Epithelial cell of prostate (primary cell): Measurements from ENCODE around the gene CDH5.
A peak's percentile ranks its signal among the peaks of the same experiment; 100 is the strongest.

Experiments
- DNase-seq: peaks from one replicate; pipeline ENCODE4 v3.0.0-alpha.2; 2011; ENCODE audit warnings: low read depth, low spot score
- H3K27ac ChIP-seq: fragments of 450-650 bp; 2 replicates; pipeline ENCODE4 v1.5.1; 2017; ENCODE audit warnings: mild to moderate bottlenecking

The CDH5 gene

DNA sequence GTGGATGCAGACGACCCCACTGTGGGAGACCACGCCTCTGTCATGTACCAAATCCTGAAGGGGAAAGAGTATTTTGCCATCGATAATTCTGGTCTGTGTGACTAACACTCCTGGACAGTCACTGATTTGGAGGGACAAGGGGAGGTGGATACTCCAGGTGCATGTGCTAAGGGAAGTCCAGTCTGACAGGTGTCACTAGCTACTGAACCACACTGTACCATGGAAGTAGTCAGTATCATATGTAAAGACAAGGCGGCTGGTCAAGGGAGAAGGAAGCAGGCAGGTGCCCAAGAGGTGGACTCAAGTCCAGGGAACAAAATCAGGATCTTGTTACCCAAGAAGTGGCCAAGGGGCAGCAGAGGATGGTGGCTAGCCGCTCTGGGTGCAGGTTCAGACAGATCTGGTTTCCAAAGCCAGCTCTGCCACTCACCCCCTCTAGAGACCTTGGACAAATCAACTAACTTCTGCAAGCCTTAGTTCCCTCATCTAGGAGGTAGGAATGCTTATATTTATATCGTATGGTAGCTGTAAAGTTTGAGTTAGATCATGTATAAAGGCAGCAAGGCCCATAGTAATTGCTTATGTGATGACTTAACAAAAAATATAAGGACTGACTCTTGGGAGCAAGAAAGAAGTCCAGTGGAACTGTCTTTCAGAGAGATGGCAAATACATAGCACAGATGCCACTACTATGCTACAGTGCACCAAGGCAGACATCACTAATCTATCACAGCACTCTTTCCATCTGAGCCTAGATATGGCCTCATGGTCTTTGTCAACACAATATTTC, 22.1 kb downstream of the CDH5 start:
- DNase-seq, result no peak
- no peak overlapping the region for H3K27ac ChIP-seq

DNA sequence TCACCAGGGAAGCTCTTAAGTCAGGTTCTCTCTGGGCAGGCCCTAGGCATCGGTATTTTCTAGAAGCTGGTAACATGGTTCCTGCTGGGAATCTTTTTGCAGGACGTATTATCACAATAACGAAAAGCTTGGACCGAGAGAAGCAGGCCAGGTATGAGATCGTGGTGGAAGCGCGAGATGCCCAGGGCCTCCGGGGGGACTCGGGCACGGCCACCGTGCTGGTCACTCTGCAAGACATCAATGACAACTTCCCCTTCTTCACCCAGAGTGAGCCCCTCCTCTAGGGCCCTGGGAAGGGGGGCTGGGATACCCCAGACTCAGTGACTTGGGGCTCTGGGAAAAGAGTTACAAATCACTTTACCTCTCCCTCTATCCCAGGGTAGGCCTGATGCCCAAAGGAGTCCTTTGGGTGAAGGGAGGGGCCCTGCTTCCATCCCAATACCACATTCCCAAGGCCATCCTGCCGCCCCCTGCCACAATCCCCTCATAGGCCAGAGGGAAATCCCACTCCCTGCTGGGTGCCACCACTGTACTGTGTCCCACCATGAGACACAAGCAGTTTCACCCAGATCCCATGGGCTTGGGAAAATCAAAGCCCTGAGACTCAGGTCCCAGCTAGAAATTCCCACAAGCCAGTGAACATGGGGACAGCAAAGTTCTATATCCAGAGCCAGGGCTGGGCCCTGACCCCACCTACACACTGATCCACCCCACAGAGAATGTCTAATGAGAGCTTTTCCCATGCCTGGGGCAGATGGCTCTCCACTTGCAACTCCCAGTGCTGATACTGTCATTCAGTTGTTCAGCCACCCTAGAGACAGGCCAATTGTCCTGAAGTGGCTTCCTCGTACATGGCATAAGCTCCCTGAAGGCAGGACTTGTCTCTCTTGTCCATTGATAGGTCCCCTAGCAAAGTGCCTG, 23.0 kb downstream of the CDH5 start:
- DNase-seq, result no peak

DNA sequence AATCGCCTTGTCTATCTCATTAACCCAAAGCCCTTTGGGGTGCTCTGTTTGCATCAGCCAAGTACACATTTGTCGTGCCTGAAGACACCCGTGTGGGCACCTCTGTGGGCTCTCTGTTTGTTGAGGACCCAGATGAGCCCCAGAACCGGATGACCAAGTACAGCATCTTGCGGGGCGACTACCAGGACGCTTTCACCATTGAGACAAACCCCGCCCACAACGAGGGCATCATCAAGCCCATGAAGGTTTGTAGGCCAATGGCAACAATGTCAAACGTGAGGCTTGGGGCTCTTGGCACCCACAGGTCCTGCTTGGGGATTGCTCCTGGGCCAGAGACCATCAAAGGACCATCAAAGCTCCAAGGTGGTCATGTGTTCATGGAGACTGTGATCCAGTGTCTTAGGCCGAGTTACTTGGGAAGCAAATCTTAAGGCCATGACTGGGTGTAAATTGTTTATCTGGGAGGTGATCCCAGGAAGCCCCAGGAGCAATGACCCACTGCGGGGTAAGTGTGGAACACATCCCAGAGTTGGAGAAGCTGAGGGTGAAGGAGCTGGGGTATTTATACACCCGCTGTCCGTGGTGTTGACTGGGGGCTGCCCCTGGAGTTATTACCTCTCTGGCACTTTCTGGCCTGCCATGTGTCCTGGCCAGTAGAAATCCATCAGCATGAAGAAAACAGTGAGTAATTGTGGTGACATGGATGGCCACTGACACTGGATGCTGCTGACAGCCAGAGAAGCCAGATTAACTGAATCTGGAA, 24.0 kb downstream of the CDH5 start:
- DNase-seq, result no peak
- no peak overlapping the region for H3K27ac ChIP-seq

More for the DNA sequence above, 23.0 kb downstream of the CDH5 start:
- no peak overlapping the region for H3K27ac ChIP-seq

DNA sequence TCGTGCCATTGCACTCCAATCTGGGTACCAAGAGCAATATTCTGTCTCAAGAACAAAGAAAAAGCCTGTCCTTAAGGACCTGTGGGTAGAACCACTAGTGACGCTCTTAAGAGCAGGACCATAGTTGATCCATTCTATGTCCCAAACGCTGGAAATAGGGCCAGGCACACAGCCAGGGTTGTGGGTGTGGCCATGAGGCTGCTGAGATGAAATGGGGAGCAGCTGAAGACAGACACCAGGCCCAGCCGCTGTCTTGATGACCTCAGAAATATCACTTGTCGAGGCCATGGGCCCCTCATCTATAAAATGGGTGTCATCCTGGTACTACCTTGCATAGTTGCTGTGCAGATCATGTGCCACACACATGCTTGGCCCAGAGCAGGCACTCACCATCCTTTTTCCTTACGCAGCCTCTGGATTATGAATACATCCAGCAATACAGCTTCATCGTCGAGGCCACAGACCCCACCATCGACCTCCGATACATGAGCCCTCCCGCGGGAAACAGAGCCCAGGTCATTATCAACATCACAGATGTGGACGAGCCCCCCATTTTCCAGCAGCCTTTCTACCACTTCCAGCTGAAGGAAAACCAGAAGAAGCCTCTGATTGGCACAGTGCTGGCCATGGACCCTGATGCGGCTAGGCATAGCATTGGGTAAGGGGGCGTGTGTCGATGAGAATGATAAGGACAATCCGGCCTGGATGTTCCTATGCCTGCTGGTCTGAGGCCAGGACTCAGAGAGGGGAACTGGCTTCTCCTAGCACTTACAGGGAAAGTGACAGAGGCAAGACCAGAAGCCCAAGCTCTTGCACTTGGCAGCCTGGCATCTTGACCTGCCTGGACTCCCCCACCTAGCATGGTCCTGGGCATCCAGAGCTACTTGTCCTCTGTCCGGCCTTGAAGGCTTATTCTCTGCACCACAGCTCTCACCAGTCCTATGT, 25.5 kb downstream of the CDH5 start:
- H3K27ac ChIP-seq, result no peak overlapping the region
- no peak for DNase-seq

GRCh38 chr16:66395806-66396555, 29.5 kb downstream of the CDH5 start:
- no peak for DNase-seq
- H3K27ac ChIP-seq, result no peak overlapping the region

DNA sequence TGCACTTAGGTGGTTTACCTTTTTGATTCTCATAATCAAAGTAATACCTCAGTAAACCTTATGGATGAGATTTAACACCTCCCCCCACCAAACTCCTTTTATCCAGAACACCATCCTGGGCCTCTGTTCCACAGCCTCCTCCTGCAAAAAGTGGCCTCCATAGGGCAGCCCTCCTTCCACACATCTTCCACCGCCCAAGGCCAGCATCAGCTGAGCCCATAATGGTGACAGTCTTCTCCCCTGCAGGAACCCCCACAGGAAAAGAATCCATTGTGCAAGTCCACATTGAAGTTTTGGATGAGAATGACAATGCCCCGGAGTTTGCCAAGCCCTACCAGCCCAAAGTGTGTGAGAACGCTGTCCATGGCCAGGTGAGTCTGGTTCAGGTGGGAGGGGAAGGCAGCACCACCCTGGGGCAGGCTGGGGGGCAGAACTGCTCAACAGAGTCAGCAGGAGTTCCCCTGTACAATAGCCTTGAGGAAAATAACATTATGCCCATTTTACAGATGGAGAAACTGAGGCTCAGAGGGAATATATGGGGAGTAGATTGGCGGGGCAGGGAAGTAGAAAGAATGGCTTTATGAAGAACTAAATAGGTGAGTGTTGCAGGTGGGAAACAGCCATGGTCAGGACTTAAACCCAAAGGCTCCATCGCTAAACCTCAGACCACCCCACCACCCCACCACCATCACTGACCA, 31.4 kb downstream of the CDH5 start:
- H3K27ac ChIP-seq, result no peak overlapping the region

GRCh38 chr16:66399031-66399430, 32.5 kb downstream of the CDH5 start:
- H3K27ac ChIP-seq, result no peak overlapping the region
- DNase-seq, result no peak

More for the DNA sequence above, 31.4 kb downstream of the CDH5 start:
- DNase-seq, result no peak

DNA sequence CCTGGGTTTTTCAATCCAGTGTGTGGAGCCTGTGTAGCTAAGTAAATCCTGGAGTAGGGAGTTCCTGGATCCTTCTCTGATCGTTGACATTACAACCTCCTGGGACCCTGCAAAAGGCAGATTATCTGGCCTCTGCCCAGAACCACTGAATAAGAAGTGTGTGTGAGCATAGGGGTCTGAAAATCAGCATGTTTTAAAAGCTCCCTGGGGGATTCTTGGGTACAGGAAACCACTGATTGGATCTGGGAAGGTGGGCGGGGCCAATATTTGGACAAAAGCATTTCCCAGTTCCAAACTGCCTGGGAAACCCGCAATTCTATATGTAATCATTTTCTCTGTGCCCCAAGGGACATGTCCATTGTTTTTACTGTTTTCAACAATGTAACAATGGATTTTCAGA, 33.4 kb downstream of the CDH5 start:
- DNase-seq, result no peak
- H3K27ac ChIP-seq, result no peak overlapping the region

DNA sequence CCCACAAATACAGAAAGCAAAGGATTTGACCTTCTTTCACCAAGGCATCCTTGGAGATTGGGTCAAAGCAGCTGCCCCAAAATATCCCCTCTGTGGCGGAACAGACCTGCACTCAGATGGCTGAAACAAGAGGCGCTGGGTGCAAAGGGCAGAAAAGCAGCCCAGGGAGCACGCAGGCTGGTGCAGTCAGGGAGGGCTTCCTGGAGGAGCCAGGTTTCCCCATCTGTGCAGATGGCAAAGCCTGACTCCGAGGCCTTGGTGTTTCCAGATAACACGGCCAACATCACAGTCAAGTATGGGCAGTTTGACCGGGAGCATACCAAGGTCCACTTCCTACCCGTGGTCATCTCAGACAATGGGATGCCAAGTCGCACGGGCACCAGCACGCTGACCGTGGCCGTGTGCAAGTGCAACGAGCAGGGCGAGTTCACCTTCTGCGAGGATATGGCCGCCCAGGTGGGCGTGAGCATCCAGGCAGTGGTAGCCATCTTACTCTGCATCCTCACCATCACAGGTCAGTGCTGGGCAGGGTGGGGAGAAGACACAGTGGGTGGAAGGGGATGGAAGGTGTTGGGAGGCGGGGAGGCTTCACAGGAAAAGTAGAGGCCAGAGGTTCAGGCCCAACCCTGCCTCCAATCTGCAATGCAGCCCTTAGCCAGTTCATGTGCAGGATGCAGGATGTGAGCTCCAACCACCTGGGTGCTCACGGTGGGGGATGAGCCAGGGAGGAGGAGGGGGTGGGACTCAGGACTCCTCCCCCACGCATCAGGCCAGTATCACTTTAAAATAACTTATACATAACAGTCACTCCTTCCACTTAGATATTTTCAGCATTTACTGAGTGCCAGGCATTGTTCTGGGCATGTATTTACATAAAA, 34.3 kb downstream of the CDH5 start:
- DNase-seq, result no peak
- H3K27ac ChIP-seq, result no peak overlapping the region

DNA sequence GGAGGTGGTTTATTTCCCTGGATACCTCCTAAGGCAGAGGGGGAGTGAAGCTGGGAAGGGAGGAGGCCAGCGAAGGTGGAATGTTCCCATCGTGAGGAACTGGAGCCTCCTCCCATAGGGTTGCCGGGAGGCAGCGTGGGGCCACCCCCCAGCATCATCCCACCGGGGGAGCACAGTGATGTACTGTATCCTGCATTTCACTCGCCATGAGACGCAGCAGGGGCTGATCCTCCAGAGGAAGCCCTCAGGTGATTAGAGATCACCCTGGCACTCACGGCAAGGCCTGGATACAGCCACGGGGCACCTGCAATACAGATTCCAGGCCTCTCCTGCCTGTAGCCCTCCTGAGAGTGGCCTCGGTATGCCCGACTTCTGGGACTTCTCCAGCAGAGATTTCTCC, 35.1 kb downstream of the CDH5 start:
- no peak for DNase-seq
- no peak overlapping the region for H3K27ac ChIP-seq

- no peak for DNase-seq
- no peak overlapping the region for H3K27ac ChIP-seq
These were observed 35.7 kb downstream of the CDH5 start for GRCh38 chr16:66402166-66402565.

GRCh38 chr16:66402591-66403230, 36.2 kb downstream of the CDH5 start:
- no peak overlapping the region for H3K27ac ChIP-seq
- no peak for DNase-seq

DNA sequence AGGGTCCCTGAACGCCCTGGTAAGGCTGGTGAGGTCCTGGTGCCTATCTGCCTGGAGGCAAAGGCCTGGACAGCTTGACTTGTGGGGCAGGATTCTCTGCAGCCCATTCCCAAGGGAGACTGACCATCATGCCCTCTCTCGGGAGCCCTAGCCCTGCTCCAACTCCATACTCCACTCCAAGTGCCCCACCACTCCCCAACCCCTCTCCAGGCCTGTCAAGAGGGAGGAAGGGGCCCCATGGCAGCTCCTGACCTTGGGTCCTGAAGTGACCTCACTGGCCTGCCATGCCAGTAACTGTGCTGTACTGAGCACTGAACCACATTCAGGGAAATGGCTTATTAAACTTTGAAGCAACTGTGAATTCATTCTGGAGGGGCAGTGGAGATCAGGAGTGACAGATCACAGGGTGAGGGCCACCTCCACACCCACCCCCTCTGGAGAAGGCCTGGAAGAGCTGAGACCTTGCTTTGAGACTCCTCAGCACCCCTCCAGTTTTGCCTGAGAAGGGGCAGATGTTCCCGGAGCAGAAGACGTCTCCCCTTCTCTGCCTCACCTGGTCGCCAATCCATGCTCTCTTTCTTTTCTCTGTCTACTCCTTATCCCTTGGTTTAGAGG, 37.1 kb downstream of the CDH5 start:
- no peak overlapping the region for H3K27ac ChIP-seq
- no peak for DNase-seq

- H3K27ac ChIP-seq, result no peak overlapping the region
- no peak for DNase-seq
These were observed 38.7 kb downstream of the CDH5 start for GRCh38 chr16:66405057-66405783.

GRCh38 chr16:66406534-66407221, 40.2 kb downstream of the CDH5 start:
- no peak for DNase-seq
- peak overlapping the region; percentile 95 for H3K27ac ChIP-seq
